SU-DHL-6 (cell line): ENCODE results near the gene ARHGEF4.
"Not testable (repeated sequence)": the region's sequence is repeated elsewhere in the genome, so short reads cannot be mapped to it uniquely, and the experiment has no call there.

Source experiments
- H2AFZ ChIP-seq: fragments of 200-600 bp; sonication (generic); 2 replicates; pipeline ENCODE4 v1.6.1; 2014; ENCODE audit warnings: low read depth, mild to moderate bottlenecking, moderate library complexity, mixed read lengths, antibody characterized with exemption, low read length; ENCODE audit not compliant: severe bottlenecking
- H3F3A ChIP-seq: fragments of 200-600 bp; shearing (Covaris generic); 2 replicates; pipeline ENCODE4 v1.6.0; 2016; ENCODE audit warnings: antibody characterized with exemption, mild to moderate bottlenecking; ENCODE audit not compliant: insufficient read depth
- H3K27ac ChIP-seq: fragments of 200-600 bp; sonication (generic); 2 replicates; pipeline ENCODE4 v1.5.1; 2016; ENCODE audit warnings: low read depth, mild to moderate bottlenecking, low read length, moderate library complexity, mixed read lengths
- H3K27me3 ChIP-seq: fragments of 200-600 bp; sonication (generic), shearing (Covaris generic); 2 replicates; pipeline ENCODE4 v1.6.0; 2014; ENCODE audit warnings: mild to moderate bottlenecking, low read length
- H3K36me3 ChIP-seq: fragments of 200-600 bp; sonication (generic); 2 replicates; pipeline ENCODE4 v1.6.1; 2014; ENCODE audit warnings: mild to moderate bottlenecking, low read length, mixed read lengths
- H3K4me2 ChIP-seq: fragments of 300-600, 200-600 bp; shearing (Covaris generic), sonication (generic); 2 replicates; pipeline ENCODE4 v1.6.0; 2014; ENCODE audit warnings: low read length, low read depth, mild to moderate bottlenecking; ENCODE audit not compliant: poor library complexity, severe bottlenecking
- H3K4me3 ChIP-seq: fragments of 200-600 bp; sonication (generic); 2 replicates; pipeline ENCODE4 v1.5.1; 2014; ENCODE audit warnings: antibody characterized with exemption, low read length, mild to moderate bottlenecking, mixed read lengths; ENCODE audit not compliant: insufficient read depth, poor library complexity, severe bottlenecking
- H3K79me2 ChIP-seq: fragments of 200-600 bp; sonication (generic); 2 replicates; pipeline ENCODE4 v1.6.1; 2014; ENCODE audit warnings: mild to moderate bottlenecking, low read length, moderate library complexity; ENCODE audit not compliant: insufficient read depth
- H3K9ac ChIP-seq: fragments of 200-600 bp; sonication (generic); 2 replicates; pipeline ENCODE4 v1.7.0; 2014; ENCODE audit warnings: mild to moderate bottlenecking, low read length
- H3K9me2 ChIP-seq: fragments of 200-600 bp; sonication (generic); replicated peaks from 2 replicates; pipeline ENCODE4 v1.6.1; 2014; ENCODE audit warnings: low read length; ENCODE audit not compliant: insufficient read depth
- H3K9me3 ChIP-seq: fragments of 200-600 bp; sonication (generic); 2 replicates; pipeline ENCODE4 v1.6.1; 2014; ENCODE audit warnings: low read length, mixed read lengths; ENCODE audit not compliant: insufficient read depth
- H4K20me1 ChIP-seq: fragments of 200-600 bp; sonication (generic); 2 replicates; pipeline ENCODE4 v1.6.1; 2014; ENCODE audit warnings: low read depth, mild to moderate bottlenecking, antibody characterized with exemption, low read length, moderate library complexity, mixed read lengths
- CTCF ChIP-seq: fragments of 200-600 bp; sonication (generic); IDR thresholded peaks from one replicate; pipeline ENCODE4 v1.5.1; 2017; ENCODE audit warnings: antibody characterized with exemption, mild to moderate bottlenecking, low read length, moderate library complexity; ENCODE audit not compliant: insufficient read depth, poor library complexity, severe bottlenecking
- EZH2phosphoT487 ChIP-seq: fragments of 200-600 bp; sonication (generic), shearing (Covaris generic); conservative IDR thresholded peaks from 2 replicates; pipeline ENCODE4 v1.6.1; 2018; ENCODE audit warnings: mild to moderate bottlenecking, antibody characterized with exemption, low read length, moderate library complexity, mixed read lengths

ARHGEF4 gene

GRCh38 chr2:131064589-131065512, 228.1 kb downstream of the ARHGEF4 start:
- H3K36me3 ChIP-seq: peaks cover 10% of the 10 kb centered on the region; the same call in 1 of the 2 replicates

GRCh38 chr2:131067465-131068125, 230.9 kb downstream of the ARHGEF4 start:
- no peak overlapping the region for H3K9ac ChIP-seq
- peaks cover 22% of the 10 kb centered on the region; the same call in 1 of the 2 replicates for H3K36me3 ChIP-seq

More at GRCh38 chr2:131064589-131065512, 228.1 kb downstream of the ARHGEF4 start:
- Histone ChIP-seq H3K79me2 (peaks cover 94% of the 10 kb centered on the region), H4K20me1 (peaks cover 21% of the 10 kb centered on the region; the same call in 1 of the 2 replicates), H3K9me2 (no peaks in the 10 kb centered on the region), H3K4me2 (no peak overlapping the region), H3K9me3 (no peaks in the 10 kb centered on the region), H3K9ac (no peak overlapping the region), H3F3A (no peaks in the 10 kb centered on the region), H3K27ac (no peak overlapping the region), H3K4me3 (no peak overlapping the region), H3K27me3 (no peaks in the 10 kb centered on the region), H2AFZ (no peak overlapping the region)
- TF ChIP-seq CTCF (no peak), EZH2phosphoT487 (no peak)

GRCh38 chr2:131068172-131068571, 231.5 kb downstream of the ARHGEF4 start:
- Histone ChIP-seq H3K36me3 (peaks cover 21% of the 10 kb centered on the region; the same call in 1 of the 2 replicates), H3K79me2 (peaks cover 94% of the 10 kb centered on the region), H4K20me1 (peaks cover 27% of the 10 kb centered on the region)
- H3K9me2 ChIP-seq, H3F3A ChIP-seq, H2AFZ ChIP-seq, H3K9me3 ChIP-seq, H3K4me2 ChIP-seq, H3K27ac ChIP-seq, H3K27me3 ChIP-seq, H3K4me3 ChIP-seq, H3K9ac ChIP-seq: not testable (repeated sequence)

More at GRCh38 chr2:131067465-131068125, 230.9 kb downstream of the ARHGEF4 start:
- Histone ChIP-seq H2AFZ (no peak overlapping the region), H3K27ac (no peak overlapping the region), H3K9me2 (no peaks in the 10 kb centered on the region), H3K27me3 (no peaks in the 10 kb centered on the region), H4K20me1 (peaks cover 27% of the 10 kb centered on the region), H3K4me3 (no peak overlapping the region), H3K79me2 (peaks cover 94% of the 10 kb centered on the region), H3F3A (no peaks in the 10 kb centered on the region), H3K4me2 (no peak overlapping the region), H3K9me3 (no peaks in the 10 kb centered on the region)
- TF ChIP-seq EZH2phosphoT487 (no peak), CTCF (no peak)

- not testable (repeated sequence) for H3K27ac ChIP-seq, H3K4me3 ChIP-seq, H3K9ac ChIP-seq, H3K4me2 ChIP-seq, H3K9me2 ChIP-seq, H3K27me3 ChIP-seq, H3F3A ChIP-seq, H3K9me3 ChIP-seq, H2AFZ ChIP-seq
- Histone ChIP-seq H3K79me2 (peaks cover 86% of the 10 kb centered on the region), H4K20me1 (peaks cover 12% of the 10 kb centered on the region), H3K36me3 (peaks cover 11% of the 10 kb centered on the region)
Measured at GRCh38 chr2:131075578-131075977, 238.9 kb downstream of the ARHGEF4 start.
